ENCODE data around the gene IFITM10.

The IFITM10 gene

DNA sequence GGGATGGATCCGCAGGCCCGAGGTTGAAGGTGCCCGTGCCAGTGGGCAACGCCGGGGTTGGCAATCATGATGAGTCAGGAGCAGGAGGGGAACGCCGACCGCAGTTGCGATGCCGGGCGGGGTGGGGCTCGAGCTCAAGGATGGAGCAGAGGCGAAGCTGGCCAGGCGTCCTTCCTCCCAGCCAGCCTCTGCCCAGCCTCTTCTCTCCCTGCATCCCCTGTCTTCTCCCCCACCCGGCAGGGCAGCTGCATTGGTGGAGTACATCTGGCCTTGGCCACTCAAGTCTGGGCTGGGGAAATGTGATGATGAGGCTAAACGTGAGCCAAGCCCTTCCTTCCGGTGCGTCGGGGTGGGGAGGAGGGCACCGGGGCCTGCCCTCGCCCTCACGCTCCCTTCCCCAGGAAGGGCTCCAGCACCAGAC is 3.9 kb downstream of the IFITM10 start:
- no peak overlapping the region for H3K27ac ChIP-seq (ENCODE audit: extremely low read depth, low read depth, low read length)
- no peak overlapping the region for H3K4me3 ChIP-seq (ENCODE audit: low read depth, low read length)
- POLR2A ChIA-PET: no interaction called here
- H3K4me1 ChIP-seq (ENCODE audit: control insufficient read depth, insufficient read depth, low read length): no peaks in the 10 kb centered on the region; the same call in 1 of the 2 replicates
- TF ChIP-seq HOXA7 (CRISPR knock-in tag; IDR thresholded peaks at IDR 0.05; ENCODE audit: borderline replicate concordance): no peak
- CTCF ChIA-PET: no interaction called here
- peaks cover 0 to 2% of the 10 kb centered on the region in 2 experiments; a peak in 1 of 3 replicates for H3K36me3 ChIP-seq (ENCODE audit: control insufficient read depth in 2 of 2, insufficient read depth in 1 of 2, low read length in 2 of 2)
- no peaks in the 10 kb centered on the region for H3K9me3 ChIP-seq (ENCODE audit: control insufficient read depth, insufficient read depth, low read depth, low read length)

DNA sequence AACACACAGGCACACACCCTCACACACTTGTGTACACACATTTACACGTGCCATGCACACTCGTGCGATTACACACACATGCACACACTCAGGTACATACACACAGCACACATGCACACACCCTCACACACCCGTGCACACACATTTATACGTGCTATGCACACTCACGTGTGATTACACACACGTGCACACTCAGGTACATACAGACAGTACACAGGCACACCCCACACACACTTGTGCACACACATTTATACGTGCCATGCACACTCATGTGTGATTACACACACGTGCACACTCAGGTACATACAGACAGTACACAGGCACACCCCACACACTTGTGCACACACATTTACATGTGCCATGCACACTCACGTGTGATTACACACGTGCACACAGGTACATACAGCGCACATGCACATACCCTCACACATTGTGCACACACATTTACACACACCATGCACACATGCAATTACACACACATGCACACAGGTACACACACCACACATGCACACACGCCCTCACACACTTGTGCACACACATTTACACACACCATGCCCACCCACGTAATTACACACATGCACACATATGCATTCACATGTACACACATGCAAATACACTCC is 4.6 kb downstream of the IFITM10 start:
- Histone ChIP-seq H3K4me1 (ENCODE audit: control insufficient read depth, insufficient read depth, low read length) (no peaks in the 10 kb centered on the region; the same call in 1 of the 2 replicates), H3K27ac (ENCODE audit: extremely low read depth, low read depth, low read length) (no peak overlapping the region), H3K9me3 (ENCODE audit: control insufficient read depth, insufficient read depth, low read depth, low read length) (no peaks in the 10 kb centered on the region), H3K36me3 (ENCODE audit: control insufficient read depth in 2 of 2, insufficient read depth in 1 of 2, low read length in 2 of 2) (no peaks in the 10 kb centered on the region), H3K4me3 (ENCODE audit: low read depth, low read length) (no peak overlapping the region)
- TF ChIP-seq ZNF830 (tag by site-specific recombination; IDR thresholded peaks at IDR 0.05; ENCODE audit: low read depth) (no peak), ZNF341 (tag by site-specific recombination; IDR thresholded peaks at IDR 0.05; ENCODE audit: low read depth) (no peak), ZNF23 (tag by site-specific recombination; IDR thresholded peaks at IDR 0.05; ENCODE audit: borderline replicate concordance) (no peak), HOXD13 (CRISPR knock-in tag; IDR thresholded peaks at IDR 0.05; ENCODE audit: borderline replicate concordance) (0 out of 2 replicates have a peak, but pooled peaks have one; percentile 16), ZNF571 (tag by site-specific recombination; IDR thresholded peaks at IDR 0.05) (no peak), SCRT1 (tag by site-specific recombination; IDR thresholded peaks at IDR 0.05; ENCODE audit: borderline replicate concordance) (no peak)
- TF ChIP-seq, protein P1, sequence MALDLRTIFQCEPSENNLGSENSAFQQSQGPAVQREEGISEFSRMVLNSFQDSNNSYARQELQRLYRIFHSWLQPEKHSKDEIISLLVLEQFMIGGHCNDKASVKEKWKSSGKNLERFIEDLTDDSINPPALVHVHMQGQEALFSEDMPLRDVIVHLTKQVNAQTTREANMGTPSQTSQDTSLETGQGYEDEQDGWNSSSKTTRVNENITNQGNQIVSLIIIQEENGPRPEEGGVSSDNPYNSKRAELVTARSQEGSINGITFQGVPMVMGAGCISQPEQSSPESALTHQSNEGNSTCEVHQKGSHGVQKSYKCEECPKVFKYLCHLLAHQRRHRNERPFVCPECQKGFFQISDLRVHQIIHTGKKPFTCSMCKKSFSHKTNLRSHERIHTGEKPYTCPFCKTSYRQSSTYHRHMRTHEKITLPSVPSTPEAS (tag by site-specific recombination; IDR thresholded peaks at IDR 0.05): peak; percentile 48
- POLR2A ChIA-PET: no interaction called here
- CTCF ChIA-PET: no interaction called here

DNA sequence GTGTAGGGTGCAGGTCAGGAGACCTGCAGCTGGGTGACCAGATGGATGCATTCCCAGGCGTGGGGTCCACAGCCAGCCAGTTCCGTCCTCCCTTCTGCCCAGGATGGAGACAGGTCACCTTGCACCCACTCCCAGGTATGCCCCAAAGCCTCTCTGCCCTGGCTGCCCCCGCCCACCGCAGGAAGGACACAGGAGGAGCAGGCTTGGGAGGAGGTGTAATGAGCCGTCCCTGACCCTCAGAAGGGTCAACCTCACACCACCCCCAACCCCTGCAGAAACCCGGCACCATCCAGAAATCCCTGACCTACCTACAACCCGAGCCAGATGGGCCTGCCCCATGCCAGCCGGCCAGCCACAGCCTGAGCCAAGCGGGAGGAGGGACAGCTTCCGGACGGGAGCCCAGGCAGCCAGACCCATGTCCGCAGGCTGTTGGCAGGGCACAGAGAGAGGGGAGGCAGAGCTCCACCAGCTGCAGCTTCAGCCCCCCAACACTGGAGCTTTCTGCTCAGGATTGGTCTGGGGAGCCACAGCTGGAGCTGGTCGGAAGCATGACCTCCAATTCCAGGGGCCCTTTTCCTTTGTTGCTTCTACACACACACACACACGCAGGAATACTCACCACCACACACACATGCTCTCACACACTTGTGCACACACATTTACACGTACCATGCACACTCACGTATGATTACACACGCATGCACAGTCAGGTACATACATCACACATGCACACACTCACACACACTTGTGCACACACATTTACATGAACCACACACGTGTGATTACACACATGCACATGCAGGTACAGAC is 5.3 kb downstream of the IFITM10 start:
- Histone ChIP-seq H3K4me1 (ENCODE audit: control insufficient read depth, insufficient read depth, low read length) (no peaks in the 10 kb centered on the region; the same call in 1 of the 2 replicates), H3K4me3 (ENCODE audit: low read depth, low read length) (no peak overlapping the region), H3K27ac (ENCODE audit: extremely low read depth, low read depth, low read length) (no peak overlapping the region), H3K9me3 (ENCODE audit: control insufficient read depth, insufficient read depth, low read depth, low read length) (no peaks in the 10 kb centered on the region), H3K36me3 (ENCODE audit: control insufficient read depth in 2 of 2, insufficient read depth in 1 of 2, low read length in 2 of 2) (no peaks in the 10 kb centered on the region)
- ChIA-PET POLR2A (no interaction called here), CTCF (interaction anchor here (0.7 to 1.7 kb wide), 2 partner anchors 51 to 179 kb away, joined by 5 read pairs; no protein-coding TSS in a partner anchor)
- TF ChIP-seq ZNF341 (tag by site-specific recombination; IDR thresholded peaks at IDR 0.05; ENCODE audit: low read depth) (no peak), ZNF169 (tag by site-specific recombination; IDR thresholded peaks at IDR 0.05) (no peak)
- TF ChIP-seq, protein P1 (tag by site-specific recombination; IDR thresholded peaks at IDR 0.05): peak; percentile 64; the same call in 1 of the 2 replicates

DNA sequence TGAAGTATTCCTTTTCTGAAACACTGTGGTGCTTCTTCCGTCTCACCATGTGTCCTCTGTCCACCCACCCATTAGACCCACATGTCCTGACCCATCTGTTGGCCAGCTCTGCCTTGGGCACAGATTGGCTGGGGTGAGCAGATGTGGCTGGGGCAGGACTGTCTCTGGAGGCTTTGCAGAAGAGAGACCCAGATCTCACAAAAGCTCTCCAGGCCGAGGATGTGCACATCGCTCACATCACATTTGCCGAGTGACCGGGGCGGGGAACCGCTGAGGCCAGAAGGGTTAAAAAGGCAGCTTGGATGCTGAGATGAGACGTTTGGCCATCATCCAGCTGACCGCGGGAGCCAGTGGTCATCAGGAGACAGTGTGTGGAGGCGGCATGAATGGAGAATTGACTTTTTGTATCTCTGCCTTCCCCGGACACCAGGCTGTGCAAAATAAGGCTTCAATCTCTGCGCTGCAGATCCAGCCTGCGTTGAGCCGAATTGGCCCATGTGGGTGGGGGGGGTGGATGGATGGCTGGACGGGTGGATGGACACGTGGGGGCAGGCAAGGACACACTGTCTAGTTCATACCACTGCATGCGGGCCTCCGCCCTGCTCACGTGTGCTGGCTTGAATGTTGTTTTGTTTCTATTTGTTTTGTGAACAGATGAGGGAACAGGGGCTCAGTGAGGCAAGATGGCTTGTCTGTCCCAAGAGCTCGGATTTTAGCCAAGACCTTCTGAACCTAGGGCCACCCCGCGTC is 6.1 kb downstream of the IFITM10 start:
- POLR2A ChIA-PET: no interaction called here
- CTCF ChIA-PET: interaction anchor here (0.7 to 1.7 kb wide), 4 partner anchors 51 to 224 kb away, joined by 3 to 7 read pairs (median 5); no protein-coding TSS in a partner anchor
- TF ChIP-seq, protein P2, sequence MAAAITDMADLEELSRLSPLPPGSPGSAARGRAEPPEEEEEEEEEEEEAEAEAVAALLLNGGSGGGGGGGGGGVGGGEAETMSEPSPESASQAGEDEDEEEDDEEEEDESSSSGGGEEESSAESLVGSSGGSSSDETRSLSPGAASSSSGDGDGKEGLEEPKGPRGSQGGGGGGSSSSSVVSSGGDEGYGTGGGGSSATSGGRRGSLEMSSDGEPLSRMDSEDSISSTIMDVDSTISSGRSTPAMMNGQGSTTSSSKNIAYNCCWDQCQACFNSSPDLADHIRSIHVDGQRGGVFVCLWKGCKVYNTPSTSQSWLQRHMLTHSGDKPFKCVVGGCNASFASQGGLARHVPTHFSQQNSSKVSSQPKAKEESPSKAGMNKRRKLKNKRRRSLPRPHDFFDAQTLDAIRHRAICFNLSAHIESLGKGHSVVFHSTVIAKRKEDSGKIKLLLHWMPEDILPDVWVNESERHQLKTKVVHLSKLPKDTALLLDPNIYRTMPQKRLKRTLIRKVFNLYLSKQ (tag by site-specific recombination; IDR thresholded peaks at IDR 0.05; ENCODE audit: borderline replicate concordance): no peak
- TF ChIP-seq, protein P3, sequence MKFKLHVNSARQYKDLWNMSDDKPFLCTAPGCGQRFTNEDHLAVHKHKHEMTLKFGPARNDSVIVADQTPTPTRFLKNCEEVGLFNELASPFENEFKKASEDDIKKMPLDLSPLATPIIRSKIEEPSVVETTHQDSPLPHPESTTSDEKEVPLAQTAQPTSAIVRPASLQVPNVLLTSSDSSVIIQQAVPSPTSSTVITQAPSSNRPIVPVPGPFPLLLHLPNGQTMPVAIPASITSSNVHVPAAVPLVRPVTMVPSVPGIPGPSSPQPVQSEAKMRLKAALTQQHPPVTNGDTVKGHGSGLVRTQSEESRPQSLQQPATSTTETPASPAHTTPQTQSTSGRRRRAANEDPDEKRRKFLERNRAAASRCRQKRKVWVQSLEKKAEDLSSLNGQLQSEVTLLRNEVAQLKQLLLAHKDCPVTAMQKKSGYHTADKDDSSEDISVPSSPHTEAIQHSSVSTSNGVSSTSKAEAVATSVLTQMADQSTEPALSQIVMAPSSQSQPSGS (tag by site-specific recombination; IDR thresholded peaks at IDR 0.05; ENCODE audit: low read depth): no peak
- TF ChIP-seq ZNF776 (tag by site-specific recombination; IDR thresholded peaks at IDR 0.05; ENCODE audit: borderline replicate concordance) (no peak), ZNF157 (tag by site-specific recombination; IDR thresholded peaks at IDR 0.05) (no peak), ZNF473 (tag by site-specific recombination; IDR thresholded peaks at IDR 0.05) (no peak), ZNF544 (tag by site-specific recombination; IDR thresholded peaks at IDR 0.05) (no peak), BCL11B (tag by site-specific recombination; IDR thresholded peaks at IDR 0.05; ENCODE audit: low read depth) (no peak)

More for the DNA sequence above, 6.1 kb downstream of the IFITM10 start:
- H3K4me3 ChIP-seq (ENCODE audit: low read depth, low read length): no peak overlapping the region
- no peaks in the 10 kb centered on the region; the same call in 1 of the 2 replicates for H3K4me1 ChIP-seq (ENCODE audit: control insufficient read depth, insufficient read depth, low read length)
- no peak overlapping the region for H3K27ac ChIP-seq (ENCODE audit: extremely low read depth, low read depth, low read length)
- H3K9me3 ChIP-seq (ENCODE audit: control insufficient read depth, insufficient read depth, low read depth, low read length): no peaks in the 10 kb centered on the region
- no peaks in the 10 kb centered on the region for H3K36me3 ChIP-seq (ENCODE audit: control insufficient read depth in 2 of 2, insufficient read depth in 1 of 2, low read length in 2 of 2)

All from HEK293 (cell line).